Calu3 (cell line): ENCODE data around the gene SORCS1. TPM values are rescaled to one million over a fixed set of nuclear protein-coding genes. Genes with fewer than 3 reads are reported as not detected.

Experiments
- BruUV-seq: library from RNA; stranded (reverse); fragments of 400-500 nt; replicated peaks from 2 replicates; lab custom pipeline; 2021; lab: Mats Ljungman, UMichigan
- CTCF ChIA-PET: fragments of 300-600 bp; sonication (Branson Sonifier 250); formaldehyde crosslinking; loops from one replicate; lab custom pipeline; 2022; ENCODE audit warnings: antibody characterized with exemption; lab: Charles Lee
- DNase-seq: peaks from one replicate; pipeline ENCODE4 v3.0.0; 2022
- H3K27ac Mint-ChIP-seq: one replicate; pipeline ENCODE4 v1.8.0; 2022; ENCODE audit warnings: mixed read lengths; ENCODE audit not compliant: unreplicated experiment
- H3K27me3 Mint-ChIP-seq: one replicate; pipeline ENCODE4 v1.8.0; 2022; ENCODE audit warnings: mixed read lengths; ENCODE audit not compliant: unreplicated experiment
- H3K36me3 Mint-ChIP-seq: one replicate; pipeline ENCODE4 v1.8.0; 2022; ENCODE audit warnings: mild to moderate bottlenecking, moderate library complexity, mixed read lengths; ENCODE audit not compliant: insufficient read depth, unreplicated experiment
- H3K4me1 Mint-ChIP-seq: one replicate; pipeline ENCODE4 v1.8.0; 2022; ENCODE audit warnings: mild to moderate bottlenecking, low read depth, mixed read lengths; ENCODE audit not compliant: unreplicated experiment
- H3K4me3 Mint-ChIP-seq: one replicate; pipeline ENCODE4 v1.8.0; 2022; ENCODE audit warnings: mild to moderate bottlenecking, low read depth, moderate library complexity, mixed read lengths; ENCODE audit not compliant: unreplicated experiment
- H3K9me3 Mint-ChIP-seq: one replicate; pipeline ENCODE4 v1.8.0; 2022; ENCODE audit warnings: low read depth, mixed read lengths; ENCODE audit not compliant: unreplicated experiment
- intact Hi-C: fragments of 100-400 bp; cut with micrococcal nuclease; formaldehyde crosslinking; loops from one replicate; pipeline ENCODE4 v1.10.0; 2022; ENCODE audit not compliant: unreplicated experiment
- total RNA-seq: library from RNA; stranded (reverse); gene quantifications from 2 replicates; pipeline ENCODE4 v1.2.3, GENCODE V29; 2022
- TF ChIP-seq, protein P1 (sequence below): fragments of 200-600 bp; IDR thresholded peaks from one replicate; pipeline ENCODE4 v1.8.0; 2022; ENCODE audit warnings: antibody characterized with exemption; ENCODE audit not compliant: unreplicated experiment

Gene SORCS1
- total RNA-seq, 1 experiment from 2014 or later: not detected

DNA sequence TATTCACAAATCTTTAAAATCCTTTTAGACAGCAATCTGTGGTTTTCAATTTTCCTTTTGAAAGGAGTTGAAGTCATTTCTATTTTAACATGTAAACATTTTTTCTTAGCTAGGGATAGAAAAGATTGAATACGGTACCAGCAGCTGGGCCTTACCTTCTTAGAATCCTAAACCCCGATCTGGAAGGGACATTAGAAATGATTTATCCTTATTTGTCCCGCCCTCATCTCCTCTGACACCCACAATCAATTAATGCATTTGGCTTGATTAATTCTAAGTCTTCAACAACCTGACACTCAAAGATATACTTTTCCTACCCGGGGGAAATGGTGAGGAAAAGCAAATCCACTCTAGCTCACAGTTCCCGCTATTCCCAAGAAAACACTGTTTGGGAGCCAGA lies 100.4 kb downstream of the SORCS1 start:
- DNase-seq: no peak
- no TSS peak for BruUV-seq
- peaks cover 4% of the 10 kb centered on the region for H3K9me3 Mint-ChIP-seq
- CTCF ChIA-PET: no interaction called here
- no peaks in the 10 kb centered on the region for H3K27me3 Mint-ChIP-seq
- TF ChIP-seq, protein P1, sequence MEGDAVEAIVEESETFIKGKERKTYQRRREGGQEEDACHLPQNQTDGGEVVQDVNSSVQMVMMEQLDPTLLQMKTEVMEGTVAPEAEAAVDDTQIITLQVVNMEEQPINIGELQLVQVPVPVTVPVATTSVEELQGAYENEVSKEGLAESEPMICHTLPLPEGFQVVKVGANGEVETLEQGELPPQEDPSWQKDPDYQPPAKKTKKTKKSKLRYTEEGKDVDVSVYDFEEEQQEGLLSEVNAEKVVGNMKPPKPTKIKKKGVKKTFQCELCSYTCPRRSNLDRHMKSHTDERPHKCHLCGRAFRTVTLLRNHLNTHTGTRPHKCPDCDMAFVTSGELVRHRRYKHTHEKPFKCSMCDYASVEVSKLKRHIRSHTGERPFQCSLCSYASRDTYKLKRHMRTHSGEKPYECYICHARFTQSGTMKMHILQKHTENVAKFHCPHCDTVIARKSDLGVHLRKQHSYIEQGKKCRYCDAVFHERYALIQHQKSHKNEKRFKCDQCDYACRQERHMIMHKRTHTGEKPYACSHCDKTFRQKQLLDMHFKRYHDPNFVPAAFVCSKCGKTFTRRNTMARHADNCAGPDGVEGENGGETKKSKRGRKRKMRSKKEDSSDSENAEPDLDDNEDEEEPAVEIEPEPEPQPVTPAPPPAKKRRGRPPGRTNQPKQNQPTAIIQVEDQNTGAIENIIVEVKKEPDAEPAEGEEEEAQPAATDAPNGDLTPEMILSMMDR: no peak
- intact Hi-C loops: no loop called here
- no peaks in the 10 kb centered on the region for H3K36me3 Mint-ChIP-seq
- no peaks in the 10 kb centered on the region for H3K4me1 Mint-ChIP-seq
- H3K4me3 Mint-ChIP-seq: no peak overlapping the region
- H3K27ac Mint-ChIP-seq: no peak overlapping the region

DNA sequence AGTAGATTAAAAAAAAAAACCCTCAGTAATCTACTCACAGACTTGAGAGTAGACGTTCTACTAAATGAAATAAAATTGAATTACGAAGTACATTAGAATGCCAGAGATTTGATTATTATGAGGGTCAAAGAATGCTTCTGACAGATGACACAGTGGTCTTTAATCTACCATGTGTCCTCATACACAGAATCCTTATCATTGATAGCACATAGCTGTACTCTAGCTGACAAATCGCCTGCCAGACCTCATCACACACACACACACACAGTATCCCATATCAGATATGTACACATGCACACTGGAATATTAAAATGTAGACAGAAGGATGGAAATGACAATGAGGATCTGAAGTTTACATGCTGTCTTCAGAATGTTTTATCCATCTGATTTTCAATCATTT lies 104.6 kb downstream of the SORCS1 start:
- intact Hi-C loops: no loop called here
- TF ChIP-seq, protein P1: no peak
- H3K36me3 Mint-ChIP-seq: no peaks in the 10 kb centered on the region
- no peaks in the 10 kb centered on the region for H3K27me3 Mint-ChIP-seq
- CTCF ChIA-PET: no interaction called here
- H3K4me1 Mint-ChIP-seq: no peaks in the 10 kb centered on the region
- peaks cover 6% of the 10 kb centered on the region for H3K9me3 Mint-ChIP-seq
- no peak for DNase-seq
- H3K27ac Mint-ChIP-seq: no peak overlapping the region
- BruUV-seq: no TSS peak
- H3K4me3 Mint-ChIP-seq: no peak overlapping the region

DNA sequence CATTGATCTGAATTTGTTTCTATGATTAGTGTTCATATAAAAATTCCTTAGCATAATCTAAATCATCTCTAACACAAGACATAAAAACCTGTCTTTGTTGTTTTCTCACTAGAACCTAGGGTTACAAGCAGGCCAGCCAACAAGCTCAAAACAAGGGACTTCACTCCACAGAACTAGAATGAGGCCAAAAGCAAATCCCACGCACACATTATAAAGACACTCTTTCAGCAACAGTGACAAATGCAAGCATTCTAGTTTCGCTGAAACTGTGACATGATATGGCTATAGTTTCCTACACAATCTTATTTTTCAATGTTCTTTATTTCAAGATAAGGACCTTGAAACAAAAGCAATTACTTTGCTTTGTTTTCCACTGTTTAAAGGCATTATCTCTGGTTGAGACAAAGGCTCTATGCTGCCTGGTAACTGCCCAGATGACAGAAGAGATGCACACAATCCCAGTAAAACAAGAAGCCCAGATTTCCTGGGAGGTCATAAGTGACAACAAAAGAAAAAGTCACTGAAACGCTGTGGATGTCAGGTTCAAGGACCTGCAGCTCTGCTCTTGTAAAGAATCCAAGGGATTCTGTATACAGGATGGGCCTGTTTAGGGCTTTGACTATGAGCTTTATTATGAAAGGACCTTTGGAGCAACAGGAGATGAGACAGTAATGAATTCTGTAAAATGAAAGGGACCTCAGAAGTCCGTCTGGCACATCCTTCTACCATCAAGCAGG lies 105.3 kb downstream of the SORCS1 start:
- Mint-ChIP-seq H3K27ac (no peak overlapping the region), H3K36me3 (no peaks in the 10 kb centered on the region), H3K9me3 (peaks cover 6% of the 10 kb centered on the region), H3K27me3 (no peaks in the 10 kb centered on the region), H3K4me3 (no peak overlapping the region), H3K4me1 (no peaks in the 10 kb centered on the region)
- CTCF ChIA-PET: no interaction called here
- intact Hi-C loops: no loop called here
- no TSS peak for BruUV-seq
- TF ChIP-seq, protein P1: no peak
- DNase-seq: no peak

DNA sequence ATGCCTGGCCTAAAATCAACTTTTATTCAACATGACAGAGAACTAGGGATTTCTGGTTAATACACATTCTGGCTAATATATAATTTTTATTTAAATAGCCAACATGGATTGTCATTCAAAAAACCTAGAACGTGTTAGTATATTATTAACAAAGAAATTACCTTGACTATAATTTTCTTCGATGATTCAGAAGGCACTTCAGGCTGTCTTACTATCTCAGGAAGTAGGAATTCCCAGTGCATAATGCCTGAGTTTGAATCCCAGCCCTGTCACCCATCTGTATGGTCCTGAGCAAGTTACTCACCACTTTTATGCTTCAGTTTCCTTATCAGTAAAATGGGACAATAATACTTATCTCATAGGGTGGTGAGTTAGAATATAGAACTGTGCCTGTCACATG lies 106.2 kb downstream of the SORCS1 start:
- H3K27me3 Mint-ChIP-seq: no peaks in the 10 kb centered on the region
- no peaks in the 10 kb centered on the region for H3K4me1 Mint-ChIP-seq
- TF ChIP-seq, protein P1: no peak
- H3K36me3 Mint-ChIP-seq: no peaks in the 10 kb centered on the region
- CTCF ChIA-PET: no interaction called here
- no peak overlapping the region for H3K4me3 Mint-ChIP-seq
- peaks cover 6% of the 10 kb centered on the region for H3K9me3 Mint-ChIP-seq
- H3K27ac Mint-ChIP-seq: no peak overlapping the region
- no TSS peak for BruUV-seq
- no peak for DNase-seq
- intact Hi-C loops: no loop called here
